Stimulated activated CD8-positive, alpha-beta memory T cell treated with anti-CD3 and anti-CD28 coated beads, Interleukin-4, amount 100 ng/mL, for 4 hours (primary cell): Measurements from ENCODE around the gene MLST8.

Source experiments
- DNase-seq, 2 donors: peaks; one replicate each; pipeline ENCODE4 v3.0.0-alpha.2; 2020; ENCODE audit warnings: low read depth in 2 of 2, low spot score in 1 of 2

The MLST8 gene

DNA sequence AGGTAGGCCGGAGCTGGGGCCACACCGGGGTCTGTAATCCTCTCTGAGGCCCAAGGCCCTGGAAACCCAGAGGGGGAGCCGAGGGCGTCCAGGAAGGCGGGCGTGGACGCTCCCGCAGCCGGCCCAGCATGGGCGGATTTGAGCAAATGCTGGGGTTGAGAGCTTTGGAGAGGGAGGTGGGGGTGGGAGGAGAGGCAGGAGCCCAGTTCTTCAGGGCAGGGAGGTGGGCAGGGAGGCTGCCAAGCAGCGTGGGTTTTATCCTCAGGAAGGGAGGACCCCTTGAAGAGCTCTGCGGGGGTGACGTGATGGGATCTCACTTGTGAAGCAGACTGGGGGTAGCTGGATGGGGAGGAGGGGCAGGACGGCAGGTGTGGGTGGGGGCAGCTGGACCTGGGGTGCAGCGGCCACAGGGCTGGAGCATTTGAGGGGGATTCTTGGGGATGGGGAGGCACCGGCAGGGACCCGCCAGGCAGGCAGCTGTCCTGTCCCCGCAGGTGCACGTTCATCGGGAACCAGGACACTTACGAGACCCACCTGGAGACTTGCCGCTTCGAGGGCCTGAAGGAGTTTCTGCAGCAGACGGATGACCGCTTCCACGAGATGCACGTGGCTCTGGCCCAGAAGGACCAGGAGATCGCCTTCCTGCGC lies 32.4 kb upstream of the MLST8 start:
- DNase-seq = no peak

DNA sequence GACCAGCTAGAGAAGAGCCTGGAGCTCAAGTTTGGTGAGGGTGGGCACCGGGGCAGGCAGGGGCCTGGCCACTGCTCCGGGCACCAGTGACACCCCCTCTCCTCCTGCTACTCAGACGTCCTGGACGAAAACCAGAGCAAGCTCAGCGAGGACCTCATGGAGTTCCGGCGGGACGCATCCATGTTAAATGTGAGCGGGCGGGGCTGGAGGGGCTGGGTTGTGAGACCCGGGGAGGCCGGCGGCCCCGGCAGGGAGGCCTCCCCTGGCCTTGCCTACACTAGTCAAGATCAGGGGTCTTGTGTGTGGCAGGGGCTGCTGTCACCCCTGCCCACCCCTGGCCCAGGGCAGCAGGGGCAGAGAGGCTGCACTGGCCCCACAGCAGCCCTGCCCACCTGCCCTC lies 31.9 kb upstream of the MLST8 start:
- DNase-seq = no peak

DNA sequence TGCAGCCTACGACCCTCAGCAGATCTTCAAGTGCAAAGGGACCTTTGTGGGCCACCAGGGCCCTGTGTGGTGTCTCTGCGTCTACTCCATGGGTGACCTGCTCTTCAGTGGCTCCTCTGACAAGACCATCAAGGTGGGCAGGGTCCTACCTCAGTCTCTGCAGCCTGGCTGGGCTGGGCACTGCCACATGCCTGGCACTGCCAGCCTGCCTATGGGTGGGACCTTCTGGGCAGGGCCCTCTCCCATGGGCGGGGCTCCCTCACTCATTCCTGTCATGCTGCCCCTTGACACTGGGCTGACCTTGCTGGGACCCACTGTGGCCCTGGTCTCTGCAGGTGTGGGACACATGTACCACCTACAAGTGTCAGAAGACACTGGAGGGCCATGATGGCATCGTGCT lies 31.3 kb upstream of the MLST8 start:
- DNase-seq = no peak

DNA sequence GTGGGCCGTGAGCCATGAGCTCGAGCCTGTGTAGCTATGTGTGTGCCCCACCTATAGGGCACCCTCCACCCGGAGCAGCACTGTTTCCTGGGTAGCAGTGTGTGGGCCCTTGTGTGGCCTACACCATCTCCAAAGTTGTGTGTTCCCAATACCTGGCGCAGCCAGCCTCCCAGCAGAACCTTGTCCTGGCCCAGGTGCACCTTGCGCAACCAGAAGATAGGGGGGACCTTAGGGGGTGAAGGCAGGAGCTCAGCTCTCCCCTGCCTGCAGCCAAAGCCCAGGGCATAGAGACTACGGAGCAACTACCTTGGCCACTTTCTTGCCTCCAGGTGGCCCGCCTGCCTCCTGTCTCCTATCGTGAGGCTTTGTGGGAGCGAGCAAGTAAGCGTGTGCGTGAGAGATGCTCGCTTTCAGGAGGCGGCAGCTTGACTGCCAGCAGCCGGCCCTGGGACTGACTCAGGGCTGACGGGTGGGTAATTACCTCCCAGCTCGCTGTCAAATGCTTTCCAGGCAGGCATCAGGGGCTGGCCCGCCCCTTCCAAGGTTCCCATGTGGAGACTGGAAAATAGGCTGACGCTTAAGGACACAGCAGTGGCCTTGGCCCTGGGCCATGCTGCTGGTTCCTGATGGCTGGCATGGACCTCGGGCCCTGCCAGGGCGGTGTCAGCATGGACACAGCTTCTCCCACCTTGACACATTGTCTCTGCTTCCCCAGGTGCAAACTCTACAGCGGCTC lies 30.7 kb upstream of the MLST8 start:
- DNase-seq = no peak

DNA sequence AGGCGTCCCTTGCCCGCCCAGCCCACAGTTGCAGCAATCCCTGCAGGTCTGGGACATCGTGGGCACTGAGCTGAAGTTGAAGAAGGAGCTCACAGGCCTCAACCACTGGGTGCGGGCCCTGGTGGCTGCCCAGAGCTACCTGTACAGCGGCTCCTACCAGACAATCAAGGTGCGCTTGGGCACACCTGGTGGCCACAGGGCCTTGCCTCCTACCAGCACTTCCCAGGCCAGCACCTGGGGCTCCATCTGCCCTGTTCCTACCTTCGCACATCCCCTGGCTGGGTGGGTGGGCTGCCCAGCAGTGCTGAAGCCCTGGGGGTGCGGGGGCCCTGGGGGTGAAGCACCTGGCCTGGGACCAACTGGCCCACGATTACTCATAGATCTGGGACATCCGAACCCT lies 29.8 kb upstream of the MLST8 start:
- no peak for DNase-seq

DNA sequence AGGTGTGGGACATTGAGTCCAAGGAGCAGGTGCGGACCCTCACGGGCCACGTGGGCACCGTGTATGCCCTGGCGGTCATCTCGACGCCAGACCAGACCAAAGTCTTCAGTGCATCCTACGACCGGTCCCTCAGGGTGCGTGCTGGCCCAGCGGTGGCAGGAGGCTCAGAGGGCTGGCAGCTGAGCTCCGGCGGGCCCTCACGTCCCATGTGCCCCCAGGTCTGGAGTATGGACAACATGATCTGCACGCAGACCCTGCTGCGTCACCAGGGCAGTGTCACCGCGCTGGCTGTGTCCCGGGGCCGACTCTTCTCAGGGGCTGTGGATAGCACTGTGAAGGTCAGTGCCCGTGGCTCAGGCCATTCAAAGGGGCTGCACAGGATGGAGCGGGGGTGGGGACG lies 29.2 kb upstream of the MLST8 start:
- no peak for DNase-seq

DNA sequence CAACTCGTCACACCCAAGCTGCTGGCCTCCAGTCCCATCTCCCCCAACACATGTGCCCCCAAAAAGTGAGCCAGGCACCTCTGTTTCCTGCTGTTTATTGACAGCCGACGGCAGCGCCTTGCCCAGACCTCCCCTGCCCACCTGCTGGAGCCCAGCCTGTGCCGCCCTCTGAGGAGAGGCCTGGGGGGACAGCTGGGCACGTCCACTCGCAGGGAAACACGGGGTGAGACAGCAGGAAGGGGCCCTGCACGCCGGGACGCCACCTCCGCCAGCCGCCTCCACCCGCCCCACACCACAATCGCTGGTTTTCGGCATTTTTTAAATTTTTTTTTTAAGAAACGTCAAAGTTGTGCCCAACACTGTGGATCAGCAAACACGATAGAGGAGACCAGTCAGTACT lies 28.2 kb upstream of the MLST8 start:
- no peak for DNase-seq

DNA sequence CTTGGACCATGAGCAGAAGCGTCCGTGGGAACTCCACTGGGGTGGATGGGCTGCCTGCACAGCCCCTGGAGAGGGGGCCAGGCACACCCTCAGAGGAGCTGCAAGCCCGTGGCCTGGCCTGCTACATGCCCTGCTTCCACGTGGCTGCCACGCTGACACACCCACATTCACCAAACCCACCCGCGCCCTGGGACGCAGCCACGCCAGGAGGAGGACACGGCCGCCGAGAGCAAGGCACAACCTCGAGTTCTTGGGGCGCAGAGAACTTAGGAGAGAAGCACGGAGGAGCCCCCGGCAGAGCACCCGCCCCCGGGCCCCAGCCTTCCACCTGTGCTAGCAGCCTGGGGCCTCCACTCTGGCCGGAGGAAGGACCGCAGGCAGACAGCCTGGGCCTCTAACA lies 27.7 kb upstream of the MLST8 start:
- no peak for DNase-seq

DNA sequence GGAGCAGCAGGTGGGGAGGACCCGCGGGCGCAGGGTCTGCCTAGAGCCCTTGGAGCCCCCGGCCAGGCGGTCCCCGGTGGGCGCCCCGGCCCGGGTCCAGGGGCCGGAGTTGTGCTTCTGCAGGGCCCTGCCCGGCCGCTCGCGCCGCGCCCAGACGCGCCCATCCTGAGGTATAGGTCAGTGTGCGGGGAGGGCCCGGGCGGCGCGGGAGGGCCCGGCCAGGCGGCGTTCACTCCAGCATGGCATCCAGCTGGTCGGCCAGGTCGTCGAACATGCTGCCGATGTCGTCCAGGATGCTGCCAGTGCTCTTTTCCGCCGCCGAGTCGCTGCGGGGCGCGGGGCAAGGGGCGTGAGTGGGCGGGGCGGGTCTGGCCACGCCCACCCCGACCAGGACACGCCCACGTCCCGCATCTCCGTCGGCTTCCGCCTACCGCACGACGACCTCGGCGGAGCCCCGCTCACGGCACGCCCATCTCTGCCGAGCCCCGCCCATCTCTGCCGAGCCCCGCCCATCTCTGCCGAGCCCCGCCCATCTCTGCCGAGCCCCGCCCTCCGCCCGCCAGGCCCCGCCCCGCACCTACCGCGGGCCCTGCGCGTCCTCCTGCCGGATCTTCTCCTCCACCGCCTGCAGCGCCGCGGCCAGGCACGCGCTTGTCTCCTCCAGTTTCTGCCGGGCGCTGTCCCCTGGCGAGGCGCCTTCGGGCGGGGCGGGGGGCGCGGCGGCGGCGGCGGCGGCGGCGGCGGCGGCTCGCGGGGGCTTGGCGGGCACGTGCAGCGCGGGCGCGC lies 26.7 kb upstream of the MLST8 start:
- DNase-seq = no peak

DNA sequence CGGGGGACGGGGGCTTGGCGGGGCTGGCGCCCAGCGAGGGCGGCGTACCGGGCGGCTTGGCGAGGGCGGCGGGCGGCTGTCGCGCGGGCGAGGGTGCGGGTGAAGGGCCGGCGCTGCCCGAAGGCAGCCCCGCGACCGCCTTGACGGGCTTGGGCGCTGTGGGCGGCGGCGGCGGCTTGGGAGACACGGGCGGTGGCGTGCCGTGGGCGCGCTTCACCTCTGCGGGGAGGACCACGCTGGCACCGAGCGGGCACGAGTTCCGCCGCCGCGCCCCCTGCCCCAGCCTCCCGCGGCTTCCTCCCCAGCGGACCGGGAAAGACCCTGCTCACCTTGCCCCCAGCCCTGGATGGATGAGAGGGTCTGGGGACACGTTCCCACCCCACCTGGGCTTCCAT lies 26.1 kb upstream of the MLST8 start:
- no peak for DNase-seq

DNA sequence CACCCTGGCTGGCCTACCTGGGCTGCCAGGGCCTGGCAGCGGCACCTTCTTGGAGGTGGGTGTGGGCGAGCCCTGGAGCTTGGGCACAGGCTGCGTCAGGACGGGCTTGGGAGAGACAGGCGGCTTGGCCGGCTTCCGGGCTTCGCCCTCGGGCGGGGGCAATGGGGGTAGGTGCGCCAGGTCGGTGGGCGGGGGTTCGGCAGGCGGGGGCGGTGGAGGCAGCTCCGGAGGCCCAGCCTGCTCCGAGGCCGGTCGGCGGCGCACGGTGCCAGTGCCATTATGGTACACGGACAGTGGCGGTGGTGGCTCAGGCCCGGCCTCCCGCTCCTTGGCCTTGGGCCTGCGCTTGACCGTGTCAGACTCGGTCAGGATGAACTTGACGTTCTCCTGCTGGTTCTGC lies 25.7 kb upstream of the MLST8 start:
- no peak for DNase-seq

DNA sequence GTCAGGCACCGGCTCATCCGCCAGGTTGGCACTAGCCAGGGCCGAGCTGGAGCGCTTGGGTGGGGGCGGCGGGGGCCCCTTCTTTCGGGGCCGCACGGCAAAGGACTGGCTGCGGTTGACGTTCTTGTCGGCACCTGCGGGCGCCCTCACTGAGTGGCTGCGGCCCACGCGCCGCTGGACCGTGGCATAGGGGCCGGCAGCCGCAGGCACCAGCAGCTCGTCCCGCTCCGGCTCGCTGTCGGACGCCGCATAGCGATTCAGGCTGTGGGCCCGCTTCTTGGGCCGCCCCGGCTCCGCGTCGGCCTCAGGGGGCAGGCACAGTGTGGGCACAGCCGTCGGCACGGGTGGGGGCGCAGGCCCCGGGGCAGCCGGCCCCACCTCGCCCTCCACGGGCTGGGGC lies 24.8 kb upstream of the MLST8 start:
- DNase-seq = no peak

DNA sequence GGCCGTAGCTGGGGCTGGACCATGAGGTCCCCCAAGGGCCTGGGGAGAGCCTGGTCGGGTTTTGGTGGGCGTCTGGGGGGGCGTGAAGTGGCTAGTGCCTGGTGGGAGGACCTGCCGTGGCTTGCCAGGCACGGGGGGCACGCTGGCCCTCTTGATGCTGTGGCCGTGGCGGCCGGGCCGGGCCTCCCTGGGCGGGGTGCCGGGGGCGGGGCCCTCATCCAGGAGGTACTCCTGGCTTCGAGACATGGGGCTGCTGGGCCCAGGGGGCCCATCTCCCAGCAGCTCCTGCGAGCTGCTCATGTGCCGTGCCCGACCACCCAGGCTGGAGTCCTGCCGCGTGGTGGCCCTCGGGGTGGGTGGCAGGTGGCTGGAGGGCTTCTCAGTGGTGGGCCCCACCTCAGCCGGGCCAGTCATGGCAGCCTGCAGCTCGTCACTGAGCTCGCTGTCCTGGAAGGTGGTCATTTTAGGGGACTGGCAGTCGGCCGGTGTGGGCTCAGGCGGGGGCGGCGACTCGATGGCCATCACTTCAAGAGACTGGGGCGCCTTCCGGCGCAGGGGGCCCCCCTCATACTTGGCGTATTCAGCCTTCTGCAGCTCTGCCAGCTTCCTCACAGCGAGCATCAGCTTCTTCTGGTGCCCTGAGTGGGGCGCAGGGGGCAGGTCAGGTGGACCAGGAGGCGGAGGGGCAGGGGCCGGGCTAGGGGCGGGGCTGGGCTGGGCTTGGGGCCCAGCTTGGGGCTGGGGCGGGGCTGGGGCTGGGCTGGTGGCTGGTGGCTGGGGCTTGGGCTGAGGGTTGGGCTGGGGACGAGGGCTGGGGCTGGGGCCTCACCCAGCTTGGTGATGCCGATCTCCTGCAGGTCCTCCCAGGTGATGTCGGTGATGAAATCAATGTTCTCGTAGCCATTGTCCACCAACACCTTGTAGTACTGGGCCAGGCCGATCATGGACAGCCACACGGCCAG lies 24.0 kb upstream of the MLST8 start:
- DNase-seq = no peak

DNA sequence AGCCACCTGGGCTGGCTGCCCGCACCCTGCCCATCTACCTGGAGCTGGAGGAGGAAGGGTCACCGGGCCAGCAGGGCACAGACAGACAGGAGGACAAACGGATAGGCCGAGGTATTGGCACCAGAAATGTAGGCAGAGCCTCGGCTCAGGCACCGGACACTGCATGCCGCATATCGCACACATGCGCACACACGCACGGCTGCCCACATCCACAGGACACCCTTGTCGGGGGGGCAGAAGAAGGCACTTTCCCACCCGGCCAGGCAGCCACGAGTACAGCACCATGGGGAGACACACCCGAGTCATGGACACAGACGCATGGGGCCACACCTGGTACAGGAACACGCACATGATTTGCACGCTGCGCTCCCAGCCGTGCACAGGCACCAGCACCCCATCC lies 23.3 kb upstream of the MLST8 start:
- no peak for DNase-seq

DNA sequence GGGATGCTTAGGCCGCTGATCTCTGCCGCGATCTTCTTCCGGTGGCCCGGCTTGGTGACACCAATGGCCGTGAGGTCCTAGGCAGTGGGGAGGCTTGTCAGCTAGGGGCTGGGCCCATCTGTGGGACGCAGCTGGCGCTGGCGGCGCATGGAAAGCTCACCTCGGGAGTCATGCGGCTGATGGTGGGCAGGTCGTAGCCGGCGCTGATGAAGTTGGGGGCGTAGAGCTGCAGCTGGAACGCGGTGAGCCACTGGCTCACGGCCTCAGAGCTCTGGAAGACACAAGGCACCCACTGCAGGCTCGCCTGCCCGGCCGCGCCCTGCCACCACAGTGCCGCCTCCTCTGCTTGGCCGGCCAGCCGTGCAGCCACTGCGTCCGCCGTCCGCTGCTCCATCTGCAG lies 21.6 kb upstream of the MLST8 start:
- DNase-seq = no peak

DNA sequence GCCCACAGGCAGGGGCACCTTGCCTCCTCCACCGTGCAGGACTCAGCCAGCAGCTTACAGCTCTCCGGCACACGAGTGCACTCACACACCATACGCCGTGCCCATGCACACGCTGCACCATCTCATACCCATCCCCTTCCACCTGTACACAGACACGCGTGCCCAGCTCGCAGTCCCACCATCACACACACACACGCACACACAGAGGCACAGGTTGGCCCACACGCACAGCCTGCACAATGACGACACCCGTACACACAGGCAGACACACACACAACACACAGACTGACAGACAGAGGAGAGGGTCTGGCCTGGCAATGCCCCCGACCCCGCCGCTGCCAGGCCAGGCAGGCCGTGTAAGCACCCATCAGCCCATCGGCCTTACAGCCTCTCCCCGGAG lies 20.9 kb upstream of the MLST8 start:
- no peak for DNase-seq

DNA sequence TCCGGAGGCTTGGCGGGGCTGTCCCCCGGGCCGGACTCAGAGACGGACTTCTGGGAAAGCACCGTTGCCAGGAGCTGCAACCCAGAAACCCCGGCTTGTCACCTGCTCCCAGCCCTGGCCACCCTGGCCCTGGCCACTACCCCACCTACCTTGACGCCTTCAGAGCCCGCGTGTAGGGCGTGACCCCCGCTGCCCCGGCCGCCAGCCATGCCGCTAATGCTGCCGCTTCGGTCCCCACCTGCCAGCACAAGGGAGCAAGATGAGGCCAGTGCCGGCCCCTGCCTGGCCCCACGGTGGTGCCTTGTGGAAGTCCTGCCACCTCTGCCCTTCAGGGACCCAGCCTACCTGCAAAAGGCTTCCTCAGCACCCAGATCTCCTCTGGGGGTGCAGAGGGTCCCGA lies 20.3 kb upstream of the MLST8 start:
- DNase-seq = no peak

DNA sequence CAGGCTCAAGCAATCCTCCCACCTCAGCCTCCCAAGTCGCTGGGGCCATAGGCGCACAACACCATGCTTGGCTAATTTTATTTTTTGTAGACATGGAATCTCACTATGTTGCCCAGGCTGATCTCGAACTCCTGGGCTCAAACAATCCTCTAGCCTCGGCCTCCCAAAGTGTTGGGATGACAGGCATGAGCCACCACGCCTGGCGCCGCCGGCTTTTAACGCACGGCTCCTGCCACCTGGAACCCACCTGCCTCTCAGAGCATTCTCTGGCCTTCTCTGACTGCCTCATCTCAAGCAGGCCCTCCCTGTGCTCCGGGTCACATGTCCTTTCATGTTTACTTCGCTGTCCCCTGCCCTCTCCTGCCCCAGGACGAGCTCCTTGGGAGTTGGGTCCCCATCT lies 19.2 kb upstream of the MLST8 start:
- DNase-seq = no peak

DNA sequence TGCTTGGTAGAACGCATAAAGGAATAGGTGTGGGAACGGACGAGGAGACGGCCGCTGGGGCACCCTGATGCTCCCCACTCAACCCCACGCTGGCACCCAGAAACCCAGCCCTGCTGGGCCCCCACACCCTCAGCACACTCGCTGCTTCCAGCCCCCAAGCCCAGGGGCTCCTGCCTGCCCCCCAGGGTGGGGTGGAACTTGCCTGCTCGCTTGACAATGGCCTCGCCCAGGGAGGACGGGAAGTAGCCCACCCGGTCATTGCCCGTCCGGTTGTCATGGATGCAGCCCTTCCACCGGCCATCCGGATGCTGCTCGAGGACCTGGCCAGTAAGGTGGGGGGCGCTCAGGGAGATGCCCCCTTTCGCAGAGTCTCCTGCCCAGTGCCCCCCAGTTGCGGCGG lies 18.7 kb upstream of the MLST8 start:
- DNase-seq = no peak

DNA sequence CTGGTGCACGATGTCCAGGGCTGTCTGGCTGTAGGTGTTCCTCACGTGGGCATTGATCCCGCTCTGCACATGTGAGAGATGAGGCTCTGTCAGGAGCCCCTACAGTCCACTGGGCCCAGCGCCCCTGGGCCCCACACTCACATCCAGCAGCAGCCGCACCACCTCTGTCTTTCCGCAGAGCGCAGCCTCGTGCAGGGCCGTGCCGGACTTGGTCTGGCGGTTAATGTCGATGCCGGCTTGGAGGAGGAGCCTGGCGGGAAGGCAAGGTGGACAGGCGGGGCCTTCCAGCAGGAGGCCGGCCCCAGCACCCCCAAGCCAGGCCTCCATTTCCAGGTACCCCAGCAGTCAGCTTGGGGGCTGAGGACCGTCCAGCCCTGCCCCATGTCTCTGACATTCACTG lies 18.0 kb upstream of the MLST8 start:
- no peak for DNase-seq

DNA sequence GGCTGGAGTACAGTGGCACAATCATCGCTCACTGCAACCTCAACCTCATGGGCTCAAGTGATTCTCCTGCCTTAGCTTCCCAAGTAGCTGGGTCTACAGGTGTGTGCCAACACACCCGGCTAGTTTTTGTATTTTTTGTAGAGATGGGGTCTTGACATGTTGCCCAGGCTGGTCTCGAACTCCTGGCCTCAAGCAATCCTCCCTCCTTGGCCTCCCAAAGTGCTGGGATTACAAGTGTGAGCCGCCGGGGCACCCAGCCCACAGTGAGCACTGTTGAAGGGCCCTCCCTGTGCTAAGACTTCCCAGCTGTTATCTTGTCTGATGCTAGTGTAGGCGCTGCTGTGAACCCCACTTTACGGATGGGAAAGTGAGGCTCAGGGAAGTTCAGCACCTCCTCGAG lies 16.9 kb upstream of the MLST8 start:
- DNase-seq = no peak
